Endothelial cell of umbilical vein (primary cell): ENCODE data around the gene OBP2B. TPM values are rescaled to one million over a fixed set of nuclear protein-coding genes. Genes with fewer than 3 reads are reported as not detected.

ENCODE experiments used
- BruUV-seq: library from RNA; stranded (reverse); fragments of 400-500 nt; replicated peaks from 2 replicates; lab custom pipeline; 2021; lab: Mats Ljungman, UMichigan
- CTCF ChIA-PET: fragments of 300-600, 350-600 bp; sonication (Branson Sonifier 250); formaldehyde crosslinking; loops from one replicate; lab custom pipeline; 2021; ENCODE audit warnings: antibody characterized with exemption, inconsistent platforms; lab: Charles Lee
- POLR2A ChIA-PET: fragments of 300-600, 350-600 bp; sonication (Branson Sonifier 250); formaldehyde crosslinking; loops from one replicate; lab custom pipeline; 2021; ENCODE audit warnings: antibody characterized with exemption, inconsistent platforms; lab: Charles Lee
- DNase-seq: peaks from one replicate; pipeline ENCODE4 v3.0.0-alpha.2; 2011; ENCODE audit warnings: low read depth, low spot score
- FAIRE-seq: peaks from 2 replicates; lab custom pipeline; 2011; peaks lifted over from hg19 to GRCh38; lab: Jason Lieb, UNC
- H2AFZ ChIP-seq: 2 replicates; pipeline ENCODE4 v1.6.0; 2012; ENCODE audit warnings: low read depth, low read length, control low read depth, inconsistent platforms
- H3K27ac ChIP-seq: 2 replicates; pipeline ENCODE4 v1.5.1; 2011; ENCODE audit warnings: low read depth, mild to moderate bottlenecking, control low read depth, low read length, moderate library complexity; ENCODE audit not compliant: insufficient read depth
- H3K27me3 ChIP-seq, 2 experiments: 2 replicates each; pipeline versions ENCODE4 v1.6.0 to v1.6.1; 2011; ENCODE audit warnings: low read length in 2 of 2, mixed read lengths in 1 of 2; ENCODE audit not compliant: control insufficient read depth in 2 of 2, insufficient read depth in 2 of 2
- H3K36me3 ChIP-seq, 2 experiments: 2 replicates in 1 of 2; 3 replicates in 1 of 2; pipeline ENCODE4 v1.5.1; 2011; ENCODE audit warnings: low read length in 2 of 2, mild to moderate bottlenecking in 1 of 2, moderate library complexity in 1 of 2; ENCODE audit not compliant: control insufficient read depth in 2 of 2, insufficient read depth in 2 of 2; ENCODE audit errors: extremely low read depth in 1 of 2
- H3K4me1 ChIP-seq: 3 replicates; pipeline ENCODE4 v1.5.1; 2011; ENCODE audit warnings: mild to moderate bottlenecking, low read length; ENCODE audit not compliant: control insufficient read depth, insufficient read depth; ENCODE audit errors: extremely low read depth
- H3K4me2 ChIP-seq: 2 replicates; pipeline ENCODE4 v1.6.1; 2011; ENCODE audit warnings: low read length, control low read depth, mixed read lengths; ENCODE audit not compliant: insufficient read depth
- H3K4me3 ChIP-seq, 3 experiments: fragments of 200-600 bp in 1 of 3; sonication (generic), shearing (Covaris generic) in 1 of 3; replicated peaks in 1 of 3; 2 replicates each; pipeline ENCODE4 v1.5.1; 2011 to 2016; ENCODE audit warnings: control low read depth in 3 of 3, low read length in 3 of 3, mild to moderate bottlenecking in 2 of 3, inconsistent platforms in 1 of 3, low read depth in 1 of 3, moderate library complexity in 1 of 3; ENCODE audit not compliant: insufficient read depth in 1 of 3
- H3K79me2 ChIP-seq: 2 replicates; pipeline ENCODE4 v1.6.0; 2012; ENCODE audit warnings: low read length, inconsistent platforms; ENCODE audit not compliant: control insufficient read depth, insufficient read depth
- H3K9ac ChIP-seq: replicated peaks from 2 replicates; pipeline ENCODE3; 2011; ENCODE audit warnings: low read length, control low read depth; ENCODE audit not compliant: insufficient read depth; ENCODE audit errors: extremely low read depth
- H3K9me1 ChIP-seq: replicated peaks from 3 replicates; pipeline ENCODE4 v1.6.0; 2011; ENCODE audit warnings: mild to moderate bottlenecking, low read length; ENCODE audit not compliant: control insufficient read depth, insufficient read depth; ENCODE audit errors: extremely low read depth
- H3K9me3 ChIP-seq: replicated peaks from 2 replicates; pipeline ENCODE4 v1.5.1; 2012; ENCODE audit warnings: low read length, inconsistent platforms; ENCODE audit not compliant: control insufficient read depth, insufficient read depth
- H4K20me1 ChIP-seq: replicated peaks from 2 replicates; pipeline ENCODE3; 2011; ENCODE audit warnings: mild to moderate bottlenecking, low read length; ENCODE audit not compliant: control insufficient read depth, insufficient read depth; ENCODE audit errors: extremely low read depth
- EZH2 ChIP-seq: IDR thresholded peaks from 2 replicates; pipeline ENCODE4 v1.6.1; 2012; ENCODE audit warnings: borderline replicate concordance, low read depth, mild to moderate bottlenecking, moderate library complexity, low read length, inconsistent platforms; ENCODE audit not compliant: severe bottlenecking
- FOS ChIP-seq: IDR thresholded peaks from 2 replicates; pipeline ENCODE4 v1.6.1; 2011; ENCODE audit warnings: mild to moderate bottlenecking, low read length, moderate library complexity, borderline replicate concordance; ENCODE audit not compliant: insufficient read depth
- GATA2 ChIP-seq: IDR thresholded peaks from 2 replicates; pipeline ENCODE4 v1.7.0; 2011; ENCODE audit warnings: low read depth, mild to moderate bottlenecking, moderate library complexity, mixed read lengths, low read length; ENCODE audit not compliant: insufficient read length, insufficient read depth
- JUN ChIP-seq: IDR thresholded peaks from 2 replicates; pipeline ENCODE4 v1.6.1; 2011; ENCODE audit warnings: borderline replicate concordance, low read depth; ENCODE audit not compliant: insufficient read length, insufficient read depth
- MYC ChIP-seq: IDR thresholded peaks from one replicate; pipeline ENCODE4 v1.6.1; 2011; ENCODE audit warnings: mild to moderate bottlenecking, low read depth, low read length
- POLR2A ChIP-seq: IDR thresholded peaks from 2 replicates; pipeline ENCODE4 v1.6.1; 2012; ENCODE audit warnings: low read depth, mild to moderate bottlenecking, control low read depth, low read length
- POLR2AphosphoS5 ChIP-seq: IDR thresholded peaks from 2 replicates; pipeline ENCODE4 v1.6.1; 2012; ENCODE audit warnings: low read depth, mild to moderate bottlenecking, control low read depth, low read length, moderate library complexity; ENCODE audit not compliant: insufficient read depth
- dilution Hi-C: fragments of 300-500 bp; cut with MboI; formaldehyde crosslinking; loops from one replicate; pipeline ENCODE4 v1.15.0; 2019; ENCODE audit warnings: low sequenced_read_pairs; ENCODE audit not compliant: extremely low pct_ligation_motif_present
- intact Hi-C: fragments of 100-400 bp; cut with micrococcal nuclease; formaldehyde crosslinking; loops from one replicate; pipeline ENCODE4 v1.10.0; 2022
- polyA plus RNA-seq, 4 experiments: library from polyadenylated mRNA; depleted of rRNA in 3 of 4; stranded (reverse) in 3 of 4; unstranded in 1 of 4; fragments of >200 nt; gene quantifications; 2 replicates each; pipeline versions ENCODE4 v1.2.1 to v1.2.3, GENCODE V29; 2011 to 2012; ENCODE audit warnings: missing spikeins in 1 of 4
- total RNA-seq: library from RNA; stranded (reverse); gene quantifications from 2 replicates; pipeline ENCODE4 v1.2.3, GENCODE V29; 2021
- TF ChIP-seq, protein P1 (sequence below): IDR thresholded peaks from 2 replicates; pipeline ENCODE4 v1.6.1; 2011; ENCODE audit not compliant: insufficient read depth, insufficient read length
- TF ChIP-seq, protein P2 (sequence below), 2 donors: IDR thresholded peaks; 1 replicate in 1 of 2; 2 replicates in 1 of 2; pipeline ENCODE4 v1.5.1; 2011; ENCODE audit warnings: low read length in 2 of 2, mild to moderate bottlenecking in 2 of 2, moderate library complexity in 2 of 2, control low read depth in 1 of 2, inconsistent platforms in 1 of 2, low read depth in 1 of 2; ENCODE audit not compliant: insufficient read depth in 1 of 2; ENCODE audit errors: extremely low read depth in 1 of 2

OBP2B gene
- total and polyA plus RNA-seq, 2 donors (not counting 3 experiments of a cell fraction or from before 2014, with no cell fraction given), result not detected

DNA sequence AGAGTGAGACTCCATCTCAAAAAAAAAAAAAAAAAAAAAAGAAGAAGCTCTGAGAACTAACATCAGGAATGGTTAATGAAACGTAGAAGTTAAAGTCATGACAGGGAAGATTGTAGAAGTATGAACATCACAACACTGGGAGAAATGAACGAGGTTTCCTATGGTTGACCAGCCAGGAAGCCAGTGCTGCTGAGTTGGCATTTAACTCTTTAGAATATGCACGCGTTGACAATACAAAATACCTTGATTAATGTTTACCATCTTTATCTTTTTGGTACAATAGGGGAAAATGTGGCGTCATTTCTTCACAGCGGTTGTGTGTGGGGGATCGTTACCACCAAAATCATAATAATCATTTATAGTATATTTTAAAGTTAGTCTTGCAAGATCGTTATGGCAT lies 33.9 kb upstream of the OBP2B start:
- Histone ChIP-seq H3K36me3 (no peaks in the 10 kb centered on the region), H2AFZ (no peak overlapping the region), H3K27ac (no peak overlapping the region), H3K9ac (no peak overlapping the region), H4K20me1 (no peaks in the 10 kb centered on the region), H3K4me3 (no peak overlapping the region), H3K79me2 (no peaks in the 10 kb centered on the region), H3K9me3 (no peaks in the 10 kb centered on the region), H3K9me1 (no peaks in the 10 kb centered on the region), H3K4me2 (no peak overlapping the region), H3K27me3 (peaks cover 4 to 6% of the 10 kb centered on the region in 2 experiments), H3K4me1 (peaks cover 8% of the 10 kb centered on the region)
- no TSS peak for BruUV-seq
- FAIRE-seq, result no peak
- dilution Hi-C loops, result no loop called here
- TF ChIP-seq, protein P1, sequence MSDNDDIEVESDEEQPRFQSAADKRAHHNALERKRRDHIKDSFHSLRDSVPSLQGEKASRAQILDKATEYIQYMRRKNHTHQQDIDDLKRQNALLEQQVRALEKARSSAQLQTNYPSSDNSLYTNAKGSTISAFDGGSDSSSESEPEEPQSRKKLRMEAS, result no peak
- TF ChIP-seq MYC (no peak), POLR2AphosphoS5 (no peak), GATA2 (no peak), JUN (no peak), EZH2 (no peak), FOS (no peak), POLR2A (no peak)
- TF ChIP-seq, protein P2, sequence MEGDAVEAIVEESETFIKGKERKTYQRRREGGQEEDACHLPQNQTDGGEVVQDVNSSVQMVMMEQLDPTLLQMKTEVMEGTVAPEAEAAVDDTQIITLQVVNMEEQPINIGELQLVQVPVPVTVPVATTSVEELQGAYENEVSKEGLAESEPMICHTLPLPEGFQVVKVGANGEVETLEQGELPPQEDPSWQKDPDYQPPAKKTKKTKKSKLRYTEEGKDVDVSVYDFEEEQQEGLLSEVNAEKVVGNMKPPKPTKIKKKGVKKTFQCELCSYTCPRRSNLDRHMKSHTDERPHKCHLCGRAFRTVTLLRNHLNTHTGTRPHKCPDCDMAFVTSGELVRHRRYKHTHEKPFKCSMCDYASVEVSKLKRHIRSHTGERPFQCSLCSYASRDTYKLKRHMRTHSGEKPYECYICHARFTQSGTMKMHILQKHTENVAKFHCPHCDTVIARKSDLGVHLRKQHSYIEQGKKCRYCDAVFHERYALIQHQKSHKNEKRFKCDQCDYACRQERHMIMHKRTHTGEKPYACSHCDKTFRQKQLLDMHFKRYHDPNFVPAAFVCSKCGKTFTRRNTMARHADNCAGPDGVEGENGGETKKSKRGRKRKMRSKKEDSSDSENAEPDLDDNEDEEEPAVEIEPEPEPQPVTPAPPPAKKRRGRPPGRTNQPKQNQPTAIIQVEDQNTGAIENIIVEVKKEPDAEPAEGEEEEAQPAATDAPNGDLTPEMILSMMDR (IDR thresholded peaks at IDR 0.05; ENCODE audit: extremely low read depth in 1 of 2, insufficient read depth in 1 of 2, low read depth in 1 of 2, low read length in 2 of 2), result no peak
- CTCF ChIA-PET, result interaction anchor here (0.6 to 4.2 kb wide), 2 partner anchors 56 to 1488 kb away, joined by 5 to 16 read pairs; no protein-coding TSS in a partner anchor
- POLR2A ChIA-PET, result interaction anchor here (0.6 kb wide), 1 partner anchor 218 kb away, joined by 4 read pairs; no protein-coding TSS in a partner anchor
- no peak for DNase-seq
- intact Hi-C loops, result no loop called here
